ENCODE results near the gene HEATR1.

HEATR1 gene

GRCh38 chr1:236535662-236536161 is 68.6 kb downstream of the HEATR1 start:
- DNase-seq: no peak

- no peak for DNase-seq
Observed at GRCh38 chr1:236535190-236535589, 69.1 kb downstream of the HEATR1 start.

- DNase-seq: no peak
Observed at GRCh38 chr1:236534151-236534651, 70.1 kb downstream of the HEATR1 start.

GRCh38 chr1:236532850-236533249 is 71.5 kb downstream of the HEATR1 start:
- no peak for DNase-seq

GRCh38 chr1:236530959-236531358 is 73.4 kb downstream of the HEATR1 start:
- DNase-seq: no peak

GRCh38 chr1:236530286-236530685 is 74.0 kb downstream of the HEATR1 start:
- no peak for DNase-seq

- no peak for DNase-seq
Observed at GRCh38 chr1:236526079-236526478, 78.2 kb downstream of the HEATR1 start.

- DNase-seq: no peak
Observed at GRCh38 chr1:236524895-236525184, 79.5 kb downstream of the HEATR1 start.

- no peak for DNase-seq
Observed at GRCh38 chr1:236524142-236524894, 80.0 kb downstream of the HEATR1 start.

- no peak for DNase-seq
Observed at GRCh38 chr1:236523704-236524141, 80.6 kb downstream of the HEATR1 start, which contains the start of gene LGALS8. Gene LGALS8 (plus strand): TSS chr1:236523982. CDS start chr1:236526071, 2,089 bp downstream.

- no peak for DNase-seq
Observed at GRCh38 chr1:236522937-236523703, 81.2 kb downstream of the HEATR1 start.

GRCh38 chr1:236520445-236521005 is 83.8 kb downstream of the HEATR1 start:
- no peak for DNase-seq

- no peak for DNase-seq
Observed at GRCh38 chr1:236518322-236518721, 86.0 kb downstream of the HEATR1 start.

- no peak for DNase-seq
Observed at GRCh38 chr1:236516929-236517704, 87.2 kb downstream of the HEATR1 start.

- DNase-seq: no peak
Observed at GRCh38 chr1:236515443-236515958, 88.8 kb downstream of the HEATR1 start.

- no peak for DNase-seq
Observed at GRCh38 chr1:236514703-236515442, 89.4 kb downstream of the HEATR1 start.

- no peak for DNase-seq
Observed at GRCh38 chr1:236511735-236512418, 92.4 kb downstream of the HEATR1 start.

GRCh38 chr1:236509647-236510401 is 94.5 kb downstream of the HEATR1 start:
- DNase-seq: no peak

GRCh38 chr1:236509203-236509602 is 95.1 kb downstream of the HEATR1 start:
- no peak for DNase-seq

- no peak for DNase-seq
Observed at GRCh38 chr1:236508593-236509027, 95.7 kb downstream of the HEATR1 start.

Measured in cortex of kidney (tissue), 1 donor.